IMR-90 (cell line): ENCODE measurements around the gene STK31. TPM values are rescaled to one million over a fixed set of nuclear protein-coding genes. Genes with fewer than 3 reads are reported as not detected.
"Not testable (repeated sequence)": the region's sequence is repeated elsewhere in the genome, so short reads cannot be mapped to it uniquely, and the experiment has no call there.

ENCODE experiments used
- ATAC-seq: fragments of 200-7000 bp; cut with Tn5 transposase; 2 replicates; pipeline ENCODE4 v1.9.1; 2020; ENCODE audit warnings: low read depth, mild to moderate bottlenecking, moderate library complexity
- BruUV-seq: library from RNA; stranded (reverse); fragments of 400-500 nt; replicated peaks from 2 replicates; lab custom pipeline; 2021; lab: Mats Ljungman, UMichigan
- CTCF ChIA-PET: fragments of 300-600 bp; formaldehyde crosslinking; extraction: SDS; loops from one replicate; lab custom pipeline; 2021; ENCODE audit warnings: antibody characterized with exemption; lab: Yijun Ruan, JAX
- POLR2A ChIA-PET: fragments of 300-600 bp; sonication (Branson Sonifier 250); formaldehyde crosslinking; loops from one replicate; lab custom pipeline; 2022; ENCODE audit warnings: antibody characterized with exemption; ENCODE audit not compliant: unreplicated experiment; lab: Charles Lee
- DNase-seq: peaks from one replicate; pipeline ENCODE4 v3.0.0; 2013
- H2AFZ ChIP-seq: replicated peaks from 2 replicates; pipeline ENCODE3; 2013; ENCODE audit warnings: low read length, mild to moderate bottlenecking; ENCODE audit not compliant: poor library complexity
- H2AK5ac ChIP-seq: 2 replicates; pipeline ENCODE4 v1.6.1; 2013; ENCODE audit warnings: low read depth, low read length, inconsistent platforms
- H2AK9ac ChIP-seq: replicated peaks from 2 replicates; pipeline ENCODE3; 2013; ENCODE audit warnings: mild to moderate bottlenecking, low read depth, low read length, moderate library complexity; ENCODE audit not compliant: poor library complexity
- H2BK120ac ChIP-seq: 2 replicates; pipeline ENCODE4 v1.6.1; 2013; ENCODE audit warnings: low read depth, low read length, inconsistent platforms
- H2BK15ac ChIP-seq: 3 replicates; pipeline ENCODE4 v1.6.1; 2013; ENCODE audit warnings: low read depth, low read length, inconsistent platforms
- H2BK20ac ChIP-seq: 2 replicates; pipeline ENCODE4 v1.6.1; 2013; ENCODE audit warnings: low read depth, mild to moderate bottlenecking, inconsistent platforms, low read length, moderate library complexity
- H2BK5ac ChIP-seq: 2 replicates; pipeline ENCODE4 v1.6.1; 2013; ENCODE audit warnings: mild to moderate bottlenecking, low read depth, low read length, inconsistent platforms; ENCODE audit not compliant: poor library complexity, severe bottlenecking
- H3K14ac ChIP-seq: replicated peaks from 2 replicates; pipeline ENCODE4 v1.6.1; 2013; ENCODE audit warnings: low read depth, low read length, inconsistent platforms
- H3K18ac ChIP-seq: 2 replicates; pipeline ENCODE4 v1.6.1; 2013; ENCODE audit warnings: low read depth, low read length, control low read depth
- H3K23ac ChIP-seq: 2 replicates; pipeline ENCODE4 v1.6.1; 2013; ENCODE audit warnings: low read depth, low read length, inconsistent platforms
- H3K27ac ChIP-seq: 2 replicates; pipeline ENCODE4 v1.5.1; 2013; ENCODE audit warnings: mild to moderate bottlenecking, control low read depth, low read length; ENCODE audit not compliant: insufficient read depth
- H3K27me3 ChIP-seq: 2 replicates; pipeline ENCODE4 v1.6.1; 2013; ENCODE audit warnings: low read length; ENCODE audit not compliant: control insufficient read depth, insufficient read depth
- H3K36me3 ChIP-seq: 2 replicates; pipeline ENCODE4 v1.6.1; 2013; ENCODE audit warnings: low read length, mixed read lengths; ENCODE audit not compliant: control insufficient read depth, insufficient read depth
- H3K4ac ChIP-seq: 2 replicates; pipeline ENCODE4 v1.6.1; 2013; ENCODE audit warnings: low read depth, low read length, inconsistent platforms
- H3K4me1 ChIP-seq: 2 replicates; pipeline ENCODE4 v1.6.1; 2013; ENCODE audit warnings: low read length, mixed read lengths; ENCODE audit not compliant: control insufficient read depth, insufficient read depth
- H3K4me2 ChIP-seq: 2 replicates; pipeline ENCODE4 v1.6.1; 2013; ENCODE audit warnings: low read depth, mild to moderate bottlenecking, control low read depth, low read length, moderate library complexity
- H3K4me3 ChIP-seq: 2 replicates; pipeline ENCODE4 v1.5.1; 2013; ENCODE audit warnings: low read depth, mild to moderate bottlenecking, control low read depth, low read length, moderate library complexity; ENCODE audit not compliant: insufficient read depth
- H3K56ac ChIP-seq: 2 replicates; pipeline ENCODE4 v1.6.1; 2013; ENCODE audit warnings: low read length, inconsistent platforms; ENCODE audit not compliant: insufficient read depth; ENCODE audit errors: extremely low read depth
- H3K79me1 ChIP-seq, 2 experiments: 2 replicates each; pipeline ENCODE4 v1.6.1; 2013; ENCODE audit warnings: low read length in 2 of 2, inconsistent platforms in 1 of 2, low read depth in 1 of 2
- H3K9ac ChIP-seq: 2 replicates; pipeline ENCODE4 v1.6.1; 2013; ENCODE audit warnings: low read depth, low read length, control low read depth
- H3K9me1 ChIP-seq: 2 replicates; pipeline ENCODE4 v1.6.1; 2013; ENCODE audit warnings: low read length, inconsistent platforms; ENCODE audit not compliant: insufficient read depth
- H3K9me3 ChIP-seq: 2 replicates; pipeline ENCODE4 v1.6.1; 2013; ENCODE audit warnings: low read length; ENCODE audit not compliant: control insufficient read depth, insufficient read depth
- H4K20me1 ChIP-seq: 2 replicates; pipeline ENCODE4 v1.6.1; 2013; ENCODE audit warnings: low read length, inconsistent platforms; ENCODE audit not compliant: insufficient read depth
- H4K5ac ChIP-seq: 2 replicates; pipeline ENCODE4 v1.6.1; 2013; ENCODE audit warnings: mild to moderate bottlenecking, low read depth, low read length, control low read depth
- H4K8ac ChIP-seq, 2 experiments: 2 replicates each; pipeline ENCODE4 v1.6.1; 2013; ENCODE audit warnings: low read depth in 2 of 2, low read length in 2 of 2, control low read depth in 1 of 2, inconsistent platforms in 1 of 2
- H4K91ac ChIP-seq: 2 replicates; pipeline ENCODE4 v1.6.1; 2013; ENCODE audit warnings: low read depth, low read length, inconsistent platforms; ENCODE audit not compliant: insufficient read depth
- CHD1 ChIP-seq: IDR thresholded peaks from 2 replicates; pipeline ENCODE4 v1.6.1; 2012; ENCODE audit warnings: low read depth, low read length, improper control_type of control experiment
- SMC3 ChIP-seq: fragments of 150-350 bp; IDR thresholded peaks from 2 replicates; pipeline ENCODE4 v1.6.1; 2016; ENCODE audit warnings: low read depth, mild to moderate bottlenecking, antibody characterized with exemption, low read length, moderate library complexity
- WGBS, 2 experiments: methylation state at CpG; one replicate each; pipeline versions ENCODE4 v1.1.5 to v1.1.7; 2013; ENCODE audit warnings: missing lambda C conversion rate in 2 of 2; ENCODE audit not compliant: insufficient read length in 1 of 2; ENCODE audit errors: extremely low coverage in 2 of 2; 5-methylcytosine and 5-hydroxymethylcytosine counted together
- dilution Hi-C: fragments of 300-500 bp; cut with HindIII; formaldehyde crosslinking; loops from one replicate; pipeline ENCODE4 v1.14.3; 2018; ENCODE audit warnings: low sequenced_read_pairs; ENCODE audit not compliant: unreplicated experiment
- in situ Hi-C: fragments of 300-500 bp; cut with MboI; formaldehyde crosslinking; loops from 3 replicates; pipeline ENCODE4 v1.14.3; 2019; ENCODE audit warnings: low sequenced_read_pairs, inconsistent platforms, mixed read lengths
- intact Hi-C: fragments of 100-400 bp; cut with micrococcal nuclease; formaldehyde crosslinking; loops from 2 replicates; pipeline ENCODE4 v1.10.0; 2022
- polyA plus RNA-seq, 3 experiments: library from polyadenylated mRNA; depleted of rRNA; stranded (reverse); fragments of >200 nt; gene quantifications; 2 replicates each; pipeline ENCODE4 v1.2.3, GENCODE V29; 2012; ENCODE audit warnings: low replicate concordance in 1 of 3
- total RNA-seq: library from RNA; depleted of rRNA; stranded (reverse); fragments of >200 nt; gene quantifications from 2 replicates; pipeline ENCODE4 v1.2.3, GENCODE V29; 2012

Gene STK31
- total and polyA plus RNA-seq, 2 of the 4 experiments (the other 2 are of a cell fraction) = not detected

GRCh38 chr7:23833405-23833804 lies 123.4 kb downstream of the STK31 start:
- Histone ChIP-seq H3K14ac (no peak overlapping the region), H4K8ac (no peak overlapping the region), H3K23ac (no peak overlapping the region), H3K9me3 (no peaks in the 10 kb centered on the region), H3K56ac (no peak overlapping the region), H3K4me1 (no peaks in the 10 kb centered on the region), H2AFZ (no peak overlapping the region), H3K4me2 (no peak overlapping the region), H2AK9ac (no peak overlapping the region), H3K27me3 (no peaks in the 10 kb centered on the region), H4K91ac (no peak overlapping the region), H3K79me1 (no peaks in the 10 kb centered on the region), H3K4me3 (no peak overlapping the region), H2BK5ac (no peak overlapping the region), H2AK5ac (no peak overlapping the region), H3K27ac (no peak overlapping the region), H4K20me1 (no peaks in the 10 kb centered on the region), H2BK20ac (no peak overlapping the region), H3K9me1 (no peaks in the 10 kb centered on the region), H2BK120ac (no peak overlapping the region), H3K36me3 (no peaks in the 10 kb centered on the region), H3K18ac (no peak overlapping the region), H3K9ac (no peak overlapping the region), H2BK15ac (no peak overlapping the region), H3K4ac (no peak overlapping the region), H4K5ac (no peak overlapping the region)
- ChIA-PET CTCF (no interaction called here), POLR2A (no interaction called here)
- TF ChIP-seq CHD1 (no peak), SMC3 (no peak)
- 88% methylated on average over 1 of the region's 3 CpGs; no CpG with 5 or more reads in 1 of the 2 experiments for WGBS, 2 experiments
- in situ Hi-C loops = no loop called here
- ATAC-seq (no peak), DNase-seq (no peak)
- BruUV-seq = no TSS peak
- dilution Hi-C loops = no loop called here
- intact Hi-C loops = no loop called here

DNA sequence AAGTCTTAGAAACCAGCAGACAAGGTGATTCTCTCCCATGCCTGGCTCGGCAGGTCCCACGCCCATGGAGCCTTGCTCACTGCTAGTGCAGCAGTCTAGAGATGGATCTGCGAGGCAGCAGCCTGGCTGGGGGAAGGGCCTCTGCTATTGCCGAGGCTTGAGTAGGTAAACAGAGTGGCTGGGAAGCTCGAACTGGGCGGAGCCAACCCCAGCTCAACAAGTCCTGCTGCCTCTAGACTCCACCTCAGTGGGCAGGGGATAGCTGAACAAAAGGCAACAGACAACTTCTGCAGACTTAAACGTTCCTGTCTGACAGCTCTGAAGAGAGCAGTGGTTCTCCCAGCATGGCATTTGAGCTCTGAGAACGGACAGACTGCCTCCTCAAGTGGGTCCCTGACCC lies 134.8 kb downstream of the STK31 start:
- H4K8ac ChIP-seq, H3K79me1 ChIP-seq, H2BK20ac ChIP-seq, H3K9ac ChIP-seq, H4K91ac ChIP-seq, H4K20me1 ChIP-seq, H3K4me2 ChIP-seq, in situ Hi-C loops, H2AK9ac ChIP-seq, H3K4me1 ChIP-seq, H3K9me3 ChIP-seq, H2BK15ac ChIP-seq, POLR2A ChIA-PET, BruUV-seq, intact Hi-C loops, H3K27me3 ChIP-seq, H3K9me1 ChIP-seq, DNase-seq, dilution Hi-C loops, H2BK5ac ChIP-seq, H2AK5ac ChIP-seq, CTCF ChIA-PET, H3K23ac ChIP-seq, H3K18ac ChIP-seq, H2AFZ ChIP-seq, H3K4me3 ChIP-seq, H3K56ac ChIP-seq, H3K36me3 ChIP-seq, H3K4ac ChIP-seq, H2BK120ac ChIP-seq, ATAC-seq, H4K5ac ChIP-seq, H3K14ac ChIP-seq, H3K27ac ChIP-seq: not testable (repeated sequence)
- 75% methylated on average over 1 of the region's 8 CpGs; no CpG with 5 or more reads in 1 of the 2 experiments for WGBS, 2 experiments
